Activated B cell treated with CpG ODN at 0.5 μM for 24 hours (primary cell): Measurements from ENCODE around the gene YLPM1. TPM values are rescaled to one million over a fixed set of nuclear protein-coding genes. Genes with fewer than 3 reads are reported as not detected.

Experiments used
- ATAC-seq: fragments of 200-7000 bp; cut with Tn5 transposase; one replicate; pipeline ENCODE4 v1.10.0; 2021; ENCODE audit warnings: low read depth, mild to moderate bottlenecking, moderate library complexity
- CTCF ChIA-PET: fragments of 350-600 bp; sonication (Branson Sonifier 250); formaldehyde crosslinking; loops from one replicate; lab custom pipeline; 2021; ENCODE audit warnings: antibody characterized with exemption; lab: Charles Lee
- POLR2A ChIA-PET: fragments of 350-600 bp; sonication (Branson Sonifier 250); formaldehyde crosslinking; loops from one replicate; lab custom pipeline; 2021; ENCODE audit warnings: antibody characterized with exemption; lab: Charles Lee
- DNase-seq: peaks from one replicate; pipeline ENCODE4 v3.0.0; 2022
- H3K27ac Mint-ChIP-seq: one replicate; pipeline ENCODE4 v1.8.0; 2020; ENCODE audit warnings: mixed read lengths
- H3K27me3 Mint-ChIP-seq: one replicate; pipeline ENCODE4 v1.8.0; 2021; ENCODE audit warnings: mixed read lengths
- H3K36me3 Mint-ChIP-seq: one replicate; pipeline ENCODE4 v1.8.0; 2021; ENCODE audit warnings: low read depth, mixed read lengths
- H3K4me1 Mint-ChIP-seq: one replicate; pipeline ENCODE4 v1.8.0; 2021; ENCODE audit warnings: mixed read lengths
- H3K4me3 Mint-ChIP-seq: one replicate; pipeline ENCODE4 v1.8.0; 2020; ENCODE audit warnings: mild to moderate bottlenecking, mixed read lengths
- H3K9me3 Mint-ChIP-seq: one replicate; pipeline ENCODE4 v1.8.0; 2020; ENCODE audit warnings: mixed read lengths
- CTCF ChIP-seq: fragments of 200-600 bp; IDR thresholded peaks from one replicate; pipeline ENCODE4 v1.8.0; 2022; ENCODE audit warnings: antibody characterized with exemption, mild to moderate bottlenecking
- intact Hi-C: fragments of 100-400 bp; cut with micrococcal nuclease; formaldehyde crosslinking; loops from one replicate; pipeline ENCODE4 v1.15.1; 2024
- total RNA-seq: library from RNA; stranded (reverse); gene quantifications from 2 replicates; pipeline ENCODE4 v1.2.3, GENCODE V29; 2022

Gene YLPM1
- total RNA-seq, 1 donor from 2014 or later: 85.9 TPM

GRCh38 chr14:74765721-74766120 is 2.6 kb downstream of the YLPM1 start:
- ATAC-seq (no peak), DNase-seq (no peak)
- ChIA-PET POLR2A (interaction anchor here (0.7 kb wide), 2 partner anchors 127 to 1012 kb away, joined by 4 to 5 read pairs; no protein-coding TSS in a partner anchor), CTCF (no interaction called here)
- Mint-ChIP-seq H3K4me1 (peaks cover 63% of the 10 kb centered on the region), H3K36me3 (peaks cover 26% of the 10 kb centered on the region), H3K4me3 (peak overlapping the region; percentile 90), H3K27me3 (no peaks in the 10 kb centered on the region), H3K9me3 (no peaks in the 10 kb centered on the region), H3K27ac (peak overlapping the region; percentile 15)
- TF ChIP-seq CTCF: no peak
- intact Hi-C loops: no loop called here

GRCh38 chr14:74771399-74771798 is 8.3 kb downstream of the YLPM1 start:
- Mint-ChIP-seq H3K4me3 (no peak overlapping the region), H3K27ac (no peak overlapping the region), H3K27me3 (no peaks in the 10 kb centered on the region), H3K4me1 (peaks cover 37% of the 10 kb centered on the region), H3K9me3 (no peaks in the 10 kb centered on the region), H3K36me3 (peaks cover 40% of the 10 kb centered on the region)
- ATAC-seq (no peak), DNase-seq (no peak)
- intact Hi-C loops: no loop called here
- POLR2A ChIA-PET: no interaction called here
- TF ChIP-seq CTCF: no peak
- CTCF ChIA-PET: no interaction called here

- CTCF ChIA-PET: no interaction called here
- H3K27ac Mint-ChIP-seq: no peak overlapping the region
- no peak overlapping the region for H3K4me3 Mint-ChIP-seq
- POLR2A ChIA-PET: interaction anchor here (1.2 kb wide), 1 partner anchor 21 kb away, joined by 3 read pairs; the partner anchor contains the start of gene YLPM1
- H3K27me3 Mint-ChIP-seq: no peaks in the 10 kb centered on the region
- H3K36me3 Mint-ChIP-seq: peaks cover 80% of the 10 kb centered on the region
- no peaks in the 10 kb centered on the region for H3K9me3 Mint-ChIP-seq
- no peak for ATAC-seq
- intact Hi-C loops: no loop called here
- no peaks in the 10 kb centered on the region for H3K4me1 Mint-ChIP-seq
- no peak for DNase-seq
- no peak for TF ChIP-seq CTCF
Measured at GRCh38 chr14:74784634-74785033, 21.5 kb downstream of the YLPM1 start.

GRCh38 chr14:74785056-74785613 is 22.0 kb downstream of the YLPM1 start:
- peak overlapping the region; percentile 25 for H3K27ac Mint-ChIP-seq
- ChIA-PET CTCF (interaction anchor here (0.6 kb wide), 1 partner anchor 22 kb away, joined by 5 read pairs; the partner anchor contains the start of gene YLPM1), POLR2A (interaction anchor here (1.2 kb wide), 1 partner anchor 22 kb away, joined by 3 read pairs; the partner anchor contains the start of gene YLPM1)
- H3K4me3 Mint-ChIP-seq: no peak overlapping the region
- DNase-seq: no peak
- no peaks in the 10 kb centered on the region for H3K27me3 Mint-ChIP-seq
- peaks cover 76% of the 10 kb centered on the region for H3K36me3 Mint-ChIP-seq
- ATAC-seq: no peak
- intact Hi-C loops: no loop called here
- no peaks in the 10 kb centered on the region for H3K4me1 Mint-ChIP-seq
- H3K9me3 Mint-ChIP-seq: no peaks in the 10 kb centered on the region
- TF ChIP-seq CTCF: no peak

- ChIA-PET CTCF (no interaction called here), POLR2A (interaction anchor here (0.7 kb wide), 1 partner anchor 171 kb away, joined by 5 read pairs; no protein-coding TSS in a partner anchor)
- no peaks in the 10 kb centered on the region for H3K27me3 Mint-ChIP-seq
- H3K27ac Mint-ChIP-seq: peak overlapping the region; percentile 30
- DNase-seq (no peak), ATAC-seq (no peak)
- H3K9me3 Mint-ChIP-seq: peaks cover 4% of the 10 kb centered on the region
- peaks cover 66% of the 10 kb centered on the region for H3K36me3 Mint-ChIP-seq
- no peak for TF ChIP-seq CTCF
- peaks cover 6% of the 10 kb centered on the region for H3K4me1 Mint-ChIP-seq
- no peak overlapping the region for H3K4me3 Mint-ChIP-seq
- intact Hi-C loops: no loop called here
Measured at GRCh38 chr14:74786796-74787315, 23.7 kb downstream of the YLPM1 start.
